Mammary epithelial cell (primary cell): ENCODE results near the gene FOXN1.

Experiments used
- CTCF ChIP-seq, 2 donors: IDR thresholded peaks in 1 of 2; conservative IDR thresholded peaks in 1 of 2; 2 replicates each; pipeline ENCODE4 v1.5.1; 2011 to 2012; ENCODE audit warnings: inconsistent platforms in 2 of 2, low read length in 2 of 2, mild to moderate bottlenecking in 2 of 2, control low read depth in 1 of 2, low read depth in 1 of 2; ENCODE audit not compliant: insufficient read depth in 1 of 2; ENCODE audit errors: extremely low read depth in 1 of 2
- EZH2 ChIP-seq: IDR thresholded peaks from 2 replicates; pipeline ENCODE4 v1.6.1; 2012; ENCODE audit warnings: low read length, inconsistent platforms, borderline replicate concordance

- no peak for TF ChIP-seq CTCF (conservative IDR thresholded peaks at IDR 0.05 in 1 of 2, IDR thresholded peaks at IDR 0.05 in 1 of 2; ENCODE audit: extremely low read depth in 1 of 2, insufficient read depth in 1 of 2, low read depth in 1 of 2, low read length in 2 of 2)
- no peak for TF ChIP-seq EZH2
These were observed 69.1 kb downstream of the FOXN1 start for GRCh38 chr17:28575126-28575795.
